Measurements from ENCODE around the gene CD320. TPM values are rescaled to one million over a fixed set of nuclear protein-coding genes. Genes with fewer than 3 reads are reported as not detected.
"Not testable (repeated sequence)": the region's sequence is repeated elsewhere in the genome, so short reads cannot be mapped to it uniquely, and the experiment has no call there.

Gene CD320
- total and polyA plus RNA-seq, 12 donors = 20.3 to 81.2 (median 28.6) TPM

- Histone ChIP-seq H3K4me1 (peaks cover 0 to 54% (median 28%) of the 10 kb centered on the region in 9 donors), H3K27me3 (peaks cover 0 to 52% (median 0%) of the 10 kb centered on the region in 7 donors), H3K9me3 (no peaks in the 10 kb centered on the region), H3K4me3 (peak overlapping the region; percentile 51 to 87 (median 70)), H3K36me3 (no peaks in the 10 kb centered on the region), H3K27ac (peak overlapping the region; percentile 90 to 99 (median 97))
- intact Hi-C loops (cut with DNase I) = loop anchor here in 2 of 10 donors (2.0 to 10.0 kb wide), 2 partner anchors 21 to 53 kb away; partner anchors contain the start of genes NDUFA7 (in 1 of the 2), RAB11B (in 1 of the 2) and RPS28 (in 1 of the 2)
- TF ChIP-seq, protein P1, sequence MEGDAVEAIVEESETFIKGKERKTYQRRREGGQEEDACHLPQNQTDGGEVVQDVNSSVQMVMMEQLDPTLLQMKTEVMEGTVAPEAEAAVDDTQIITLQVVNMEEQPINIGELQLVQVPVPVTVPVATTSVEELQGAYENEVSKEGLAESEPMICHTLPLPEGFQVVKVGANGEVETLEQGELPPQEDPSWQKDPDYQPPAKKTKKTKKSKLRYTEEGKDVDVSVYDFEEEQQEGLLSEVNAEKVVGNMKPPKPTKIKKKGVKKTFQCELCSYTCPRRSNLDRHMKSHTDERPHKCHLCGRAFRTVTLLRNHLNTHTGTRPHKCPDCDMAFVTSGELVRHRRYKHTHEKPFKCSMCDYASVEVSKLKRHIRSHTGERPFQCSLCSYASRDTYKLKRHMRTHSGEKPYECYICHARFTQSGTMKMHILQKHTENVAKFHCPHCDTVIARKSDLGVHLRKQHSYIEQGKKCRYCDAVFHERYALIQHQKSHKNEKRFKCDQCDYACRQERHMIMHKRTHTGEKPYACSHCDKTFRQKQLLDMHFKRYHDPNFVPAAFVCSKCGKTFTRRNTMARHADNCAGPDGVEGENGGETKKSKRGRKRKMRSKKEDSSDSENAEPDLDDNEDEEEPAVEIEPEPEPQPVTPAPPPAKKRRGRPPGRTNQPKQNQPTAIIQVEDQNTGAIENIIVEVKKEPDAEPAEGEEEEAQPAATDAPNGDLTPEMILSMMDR (IDR thresholded peaks at IDR 0.05) = no peak
- ATAC-seq (peak in 1 of 8 donors; percentile 0), DNase-seq (no peak)
- WGBS, 2 donors = 29 to 34% methylated on average over 14 of the region's 14 CpGs
Measured at GRCh38 chr19:8342316-8342683, 34.1 kb upstream of the CD320 start.

GRCh38 chr19:8341504-8341903 lies 33.3 kb upstream of the CD320 start:
- peaks cover 0 to 61% (median 30%) of the 10 kb centered on the region in 9 donors for H3K4me1 ChIP-seq
- 85 to 89% methylated on average over 4 of the region's 4 CpGs for WGBS, 2 donors
- H3K27ac ChIP-seq = peak overlapping the region; percentile 90 to 99 (median 97)
- intact Hi-C loops (cut with DNase I) = loop anchor here in 1 of 10 donors (10.0 kb wide), 1 partner anchor 53 kb away; the partner anchor contains the start of gene RAB11B
- H3K27me3 ChIP-seq = peaks cover 0 to 60% (median 4%) of the 10 kb centered on the region in 7 donors
- H3K9me3 ChIP-seq, DNase-seq, ATAC-seq, H3K36me3 ChIP-seq: not testable (repeated sequence)
- peak overlapping the region; percentile 51 to 87 (median 70) for H3K4me3 ChIP-seq

- peak; percentile 55 to 78 (median 68) for ATAC-seq
- no peaks in the 10 kb centered on the region for H3K36me3 ChIP-seq
- intact Hi-C loops (cut with DNase I) = loop anchor here in 1 of 10 donors (10.0 kb wide), 1 partner anchor 54 kb away; the partner anchor contains the start of gene RAB11B
- peaks cover 0 to 70% (median 5%) of the 10 kb centered on the region in 7 donors for H3K27me3 ChIP-seq
- peak overlapping the region in 9 of 10 donors; percentile 15 to 87 (median 70) for H3K4me3 ChIP-seq
- H3K27ac ChIP-seq = peak overlapping the region; percentile 35 to 99 (median 97)
- H3K9me3 ChIP-seq = no peaks in the 10 kb centered on the region
- peak; percentile 73 to 90 for DNase-seq
- TF ChIP-seq, protein P1 (IDR thresholded peaks at IDR 0.05) = peak in 8 of 9 donors; percentile 6 to 40 (median 27)
- H3K4me1 ChIP-seq = peaks cover 0 to 70% (median 30%) of the 10 kb centered on the region in 9 donors
- 27 to 35% methylated on average over 15 of the region's 15 CpGs for WGBS, 2 donors
Measured at GRCh38 chr19:8340341-8341096, 32.4 kb upstream of the CD320 start.

- TF ChIP-seq, protein P1 (IDR thresholded peaks at IDR 0.05) = no peak
- DNase-seq (no peak), ATAC-seq (no peak)
- H3K4me1 ChIP-seq = peaks cover 6 to 76% (median 40%) of the 10 kb centered on the region in 9 donors
- H3K27ac ChIP-seq = peak overlapping the region in 1 of 10 donors; percentile 64
- H3K27me3 ChIP-seq = peaks cover 0 to 75% (median 14%) of the 10 kb centered on the region in 7 donors
- no peaks in the 10 kb centered on the region for H3K9me3 ChIP-seq
- no peak overlapping the region for H3K4me3 ChIP-seq
- intact Hi-C loops (cut with DNase I) = no loop called here
- peaks cover 0 to 9% (median 0%) of the 10 kb centered on the region in 9 donors for H3K36me3 ChIP-seq
- 62% methylated on average over 6 of the region's 6 CpGs for WGBS, 2 donors
Measured at GRCh38 chr19:8338835-8339234, 30.7 kb upstream of the CD320 start.

Data from heart right ventricle (tissue), 16 donors.